MM.1S (cell line): Measurements from ENCODE around the gene EIF2A.

Experiments
- DNase-seq: peaks from one replicate; pipeline ENCODE4 v3.0.0-alpha.2; 2015
- H2AFZ ChIP-seq: fragments of 300-600 bp; sonication (generic); 2 replicates; pipeline ENCODE4 v1.6.0; 2016; ENCODE audit warnings: antibody characterized with exemption, low read length
- H3F3A ChIP-seq: fragments of 300-600 bp; sonication (generic); 2 replicates; pipeline ENCODE4 v1.6.1; 2016; ENCODE audit warnings: mild to moderate bottlenecking, antibody characterized with exemption, low read length, moderate library complexity, mixed read lengths; ENCODE audit not compliant: insufficient read depth
- H3K27ac ChIP-seq: fragments of 300-600 bp; sonication (generic); 2 replicates; pipeline ENCODE4 v1.5.1; 2016; ENCODE audit warnings: mild to moderate bottlenecking, low read length
- H3K27me3 ChIP-seq: fragments of 300-600 bp; sonication (generic); replicated peaks from 2 replicates; pipeline ENCODE4 v1.6.0; 2016; ENCODE audit warnings: low read length; ENCODE audit not compliant: insufficient read depth
- H3K36me3 ChIP-seq: fragments of 300-600 bp; sonication (generic); replicated peaks from 2 replicates; pipeline ENCODE4 v1.6.1; 2016; ENCODE audit warnings: mild to moderate bottlenecking, low read length, mixed read lengths; ENCODE audit not compliant: insufficient read depth
- H3K4me1 ChIP-seq: fragments of 300-600 bp; sonication (generic); 2 replicates; pipeline ENCODE4 v1.6.1; 2016; ENCODE audit warnings: low read length, mixed read lengths
- H3K4me2 ChIP-seq: fragments of 300-600 bp; sonication (generic); 2 replicates; pipeline ENCODE4 v1.6.0; 2016; ENCODE audit warnings: low read depth, low read length
- H3K4me3 ChIP-seq: fragments of 300-600 bp; sonication (generic); 2 replicates; pipeline ENCODE4 v1.5.1; 2016; ENCODE audit warnings: low read length, mixed read lengths
- H3K79me2 ChIP-seq: fragments of 300-600 bp; sonication (generic); 2 replicates; pipeline ENCODE4 v1.6.1; 2016; ENCODE audit warnings: mixed run types, low read length, mixed read lengths
- H3K9ac ChIP-seq: fragments of 300-600 bp; sonication (generic); 2 replicates; pipeline ENCODE4 v1.6.1; 2016; ENCODE audit warnings: low read length, mixed read lengths
- H3K9me2 ChIP-seq: fragments of 300-600 bp; sonication (generic); replicated peaks from 2 replicates; pipeline ENCODE4 v1.6.1; 2016; ENCODE audit warnings: mild to moderate bottlenecking, low read length, mixed read lengths; ENCODE audit not compliant: insufficient read depth
- H3K9me3 ChIP-seq: fragments of 300-600 bp; sonication (generic); replicated peaks from 2 replicates; pipeline ENCODE4 v1.6.1; 2016; ENCODE audit warnings: mild to moderate bottlenecking, low read length, mixed read lengths; ENCODE audit not compliant: insufficient read depth
- H4K20me1 ChIP-seq: fragments of 300-600 bp; sonication (generic); 2 replicates; pipeline ENCODE4 v1.6.1; 2016; ENCODE audit warnings: mild to moderate bottlenecking, low read length, moderate library complexity, mixed read lengths; ENCODE audit not compliant: insufficient read depth
- CTCF ChIP-seq: fragments of 300-600 bp; sonication (generic); IDR thresholded peaks from 2 replicates; pipeline ENCODE4 v1.5.1; 2016; ENCODE audit warnings: antibody characterized with exemption, low read length, mixed read lengths
- EZH2 ChIP-seq: fragments of 300-600 bp; sonication (generic); optimal IDR thresholded peaks from 2 replicates; pipeline ENCODE3; 2017; ENCODE audit warnings: low read depth, mild to moderate bottlenecking, antibody characterized with exemption, low read length, mixed read lengths
- EZH2phosphoT487 ChIP-seq: fragments of 300-600 bp; sonication (generic); IDR thresholded peaks from 2 replicates; pipeline ENCODE4 v1.6.1; 2018; ENCODE audit warnings: antibody characterized with exemption, low read length

Gene EIF2A

GRCh38 chr3:150567328-150567727 lies 20.7 kb downstream of the EIF2A start:
- Histone ChIP-seq H3K27ac (no peak overlapping the region), H3K79me2 (peaks cover 12% of the 10 kb centered on the region), H3K4me2 (no peak overlapping the region), H3K27me3 (no peaks in the 10 kb centered on the region), H3K4me1 (no peaks in the 10 kb centered on the region), H3F3A (no peaks in the 10 kb centered on the region; the same call in 1 of the 2 replicates), H3K4me3 (no peak overlapping the region), H4K20me1 (no peaks in the 10 kb centered on the region), H3K9me2 (no peaks in the 10 kb centered on the region), H3K9me3 (no peaks in the 10 kb centered on the region), H2AFZ (no peak overlapping the region), H3K36me3 (peaks cover 22% of the 10 kb centered on the region; the same call in 1 of the 2 replicates), H3K9ac (no peak overlapping the region)
- DNase-seq, result no peak
- TF ChIP-seq EZH2 (no peak), CTCF (no peak), EZH2phosphoT487 (no peak)

GRCh38 chr3:150577855-150578254 lies 31.3 kb downstream of the EIF2A start:
- Histone ChIP-seq H3K4me2 (no peak overlapping the region), H3F3A (peaks cover 16% of the 10 kb centered on the region), H3K9me2 (no peaks in the 10 kb centered on the region), H3K27ac (no peak overlapping the region), H3K4me1 (peaks cover 16% of the 10 kb centered on the region; the same call in 1 of the 2 replicates), H3K79me2 (peaks cover 71% of the 10 kb centered on the region), H3K4me3 (no peak overlapping the region), H3K36me3 (peaks cover 24% of the 10 kb centered on the region), H2AFZ (no peak overlapping the region), H4K20me1 (no peaks in the 10 kb centered on the region), H3K9ac (no peak overlapping the region), H3K27me3 (no peaks in the 10 kb centered on the region), H3K9me3 (no peaks in the 10 kb centered on the region)
- TF ChIP-seq EZH2, result no peak
- no peak for TF ChIP-seq EZH2phosphoT487
- TF ChIP-seq CTCF, result no peak
- no peak for DNase-seq

- Histone ChIP-seq H3K4me2 (no peak overlapping the region), H3K79me2 (peaks cover 80% of the 10 kb centered on the region), H3K4me1 (peaks cover 30% of the 10 kb centered on the region), H3K36me3 (peaks cover 19% of the 10 kb centered on the region), H2AFZ (no peak overlapping the region), H3F3A (peaks cover 28% of the 10 kb centered on the region), H3K27ac (no peak overlapping the region), H3K27me3 (no peaks in the 10 kb centered on the region), H3K9ac (no peak overlapping the region), H4K20me1 (no peaks in the 10 kb centered on the region), H3K9me3 (no peaks in the 10 kb centered on the region), H3K9me2 (no peaks in the 10 kb centered on the region), H3K4me3 (no peak overlapping the region)
- no peak for DNase-seq
- TF ChIP-seq EZH2 (no peak), CTCF (no peak), EZH2phosphoT487 (no peak)
These were observed 34.6 kb downstream of the EIF2A start for GRCh38 chr3:150581174-150581573.
